ENCODE data around the gene SP4. TPM values are rescaled to one million over a fixed set of nuclear protein-coding genes. Genes with fewer than 3 reads are reported as not detected.
A peak's percentile ranks its signal among the peaks of the same experiment; 100 is the strongest.

The SP4 gene
- total and polyA plus RNA-seq, 2 experiments from 2014 or later: 11.9 to 41.6 TPM

GRCh38 chr7:21476429-21476828 lies 48.5 kb downstream of the SP4 start (continued):
- TF ChIP-seq CTCF (conservative IDR thresholded peaks at IDR 0.05; ENCODE audit: low read depth in 2 of 2) (no peak), EZH2phosphoT487 (IDR thresholded peaks at IDR 0.05; ENCODE audit: unreplicated experiment) (no peak), CREB1 (CRISPR knock-in tag; IDR thresholded peaks at IDR 0.05; ENCODE audit: low read depth) (no peak), NANOG (IDR thresholded peaks at IDR 0.05; ENCODE audit: borderline replicate concordance) (no peak)

GRCh38 chr7:21480693-21481403 lies 53.0 kb downstream of the SP4 start:
- peak overlapping the region; percentile 1; the same call in 1 of the 2 replicates for H3K4me3 ChIP-seq
- Mint-ChIP-seq H3K9me3 (no peaks in the 10 kb centered on the region), H3K4me3 (peak overlapping the region; percentile 40), H3K27me3 (ENCODE audit: insufficient read depth, low read depth, poor library complexity) (no peaks in the 10 kb centered on the region), H3K36me3 (ENCODE audit: low read depth) (peaks cover 26% of the 10 kb centered on the region; the same call in 2 of the 3 replicates), H3K27ac (peak overlapping the region; percentile 74), H3K4me1 (peaks cover 44% of the 10 kb centered on the region)
- H3K9me2 ChIP-seq (ENCODE audit: insufficient read depth): no peaks in the 10 kb centered on the region
- no peaks in the 10 kb centered on the region for H3K27me3 ChIP-seq (ENCODE audit: insufficient read depth)
- DNase-seq (ENCODE audit: low spot score) (peak; percentile 64), ATAC-seq (peak; percentile 84)
- no peaks in the 10 kb centered on the region for H4K20me1 ChIP-seq (replicated peaks; ENCODE audit: insufficient read depth)
- no peaks in the 10 kb centered on the region for H3F3A ChIP-seq (replicated peaks; ENCODE audit: low read depth)
- H2AFZ ChIP-seq: no peak overlapping the region
- peak overlapping the region; percentile 18 for H3K27ac ChIP-seq (ENCODE audit: low read depth)
- H3K4me1 ChIP-seq (ENCODE audit: insufficient read depth): peaks cover 44% of the 10 kb centered on the region
- peaks cover 24% of the 10 kb centered on the region for H3K79me2 ChIP-seq (replicated peaks; ENCODE audit: insufficient read depth)
- peaks cover 3% of the 10 kb centered on the region; the same call in 1 of the 2 replicates for H3K36me3 ChIP-seq (ENCODE audit: insufficient read depth)
- peak overlapping the region; percentile 17 for H3K4me2 ChIP-seq
- no peak for TF ChIP-seq CREB1 (CRISPR knock-in tag; IDR thresholded peaks at IDR 0.05; ENCODE audit: low read depth)
- TF ChIP-seq JUNB (IDR thresholded peaks at IDR 0.05; ENCODE audit: unreplicated experiment): no peak
- no peak for TF ChIP-seq EZH2 (IDR thresholded peaks at IDR 0.05; ENCODE audit: low read depth, unreplicated experiment)
- TF ChIP-seq CTCF (conservative IDR thresholded peaks at IDR 0.05; ENCODE audit: low read depth in 2 of 2): no peak
- TF ChIP-seq POLR2AphosphoS5 (IDR thresholded peaks at IDR 0.05; ENCODE audit: low read depth): no peak
- TF ChIP-seq ZNF114 (CRISPR knock-in tag; IDR thresholded peaks at IDR 0.05): no peak
- TF ChIP-seq, protein P1, sequence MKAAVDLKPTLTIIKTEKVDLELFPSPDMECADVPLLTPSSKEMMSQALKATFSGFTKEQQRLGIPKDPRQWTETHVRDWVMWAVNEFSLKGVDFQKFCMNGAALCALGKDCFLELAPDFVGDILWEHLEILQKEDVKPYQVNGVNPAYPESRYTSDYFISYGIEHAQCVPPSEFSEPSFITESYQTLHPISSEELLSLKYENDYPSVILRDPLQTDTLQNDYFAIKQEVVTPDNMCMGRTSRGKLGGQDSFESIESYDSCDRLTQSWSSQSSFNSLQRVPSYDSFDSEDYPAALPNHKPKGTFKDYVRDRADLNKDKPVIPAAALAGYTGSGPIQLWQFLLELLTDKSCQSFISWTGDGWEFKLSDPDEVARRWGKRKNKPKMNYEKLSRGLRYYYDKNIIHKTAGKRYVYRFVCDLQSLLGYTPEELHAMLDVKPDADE (IDR thresholded peaks at IDR 0.05): no peak
- TF ChIP-seq ZNF331 (CRISPR knock-in tag; IDR thresholded peaks at IDR 0.05; ENCODE audit: low read depth): no peak
- TF ChIP-seq, protein P2, sequence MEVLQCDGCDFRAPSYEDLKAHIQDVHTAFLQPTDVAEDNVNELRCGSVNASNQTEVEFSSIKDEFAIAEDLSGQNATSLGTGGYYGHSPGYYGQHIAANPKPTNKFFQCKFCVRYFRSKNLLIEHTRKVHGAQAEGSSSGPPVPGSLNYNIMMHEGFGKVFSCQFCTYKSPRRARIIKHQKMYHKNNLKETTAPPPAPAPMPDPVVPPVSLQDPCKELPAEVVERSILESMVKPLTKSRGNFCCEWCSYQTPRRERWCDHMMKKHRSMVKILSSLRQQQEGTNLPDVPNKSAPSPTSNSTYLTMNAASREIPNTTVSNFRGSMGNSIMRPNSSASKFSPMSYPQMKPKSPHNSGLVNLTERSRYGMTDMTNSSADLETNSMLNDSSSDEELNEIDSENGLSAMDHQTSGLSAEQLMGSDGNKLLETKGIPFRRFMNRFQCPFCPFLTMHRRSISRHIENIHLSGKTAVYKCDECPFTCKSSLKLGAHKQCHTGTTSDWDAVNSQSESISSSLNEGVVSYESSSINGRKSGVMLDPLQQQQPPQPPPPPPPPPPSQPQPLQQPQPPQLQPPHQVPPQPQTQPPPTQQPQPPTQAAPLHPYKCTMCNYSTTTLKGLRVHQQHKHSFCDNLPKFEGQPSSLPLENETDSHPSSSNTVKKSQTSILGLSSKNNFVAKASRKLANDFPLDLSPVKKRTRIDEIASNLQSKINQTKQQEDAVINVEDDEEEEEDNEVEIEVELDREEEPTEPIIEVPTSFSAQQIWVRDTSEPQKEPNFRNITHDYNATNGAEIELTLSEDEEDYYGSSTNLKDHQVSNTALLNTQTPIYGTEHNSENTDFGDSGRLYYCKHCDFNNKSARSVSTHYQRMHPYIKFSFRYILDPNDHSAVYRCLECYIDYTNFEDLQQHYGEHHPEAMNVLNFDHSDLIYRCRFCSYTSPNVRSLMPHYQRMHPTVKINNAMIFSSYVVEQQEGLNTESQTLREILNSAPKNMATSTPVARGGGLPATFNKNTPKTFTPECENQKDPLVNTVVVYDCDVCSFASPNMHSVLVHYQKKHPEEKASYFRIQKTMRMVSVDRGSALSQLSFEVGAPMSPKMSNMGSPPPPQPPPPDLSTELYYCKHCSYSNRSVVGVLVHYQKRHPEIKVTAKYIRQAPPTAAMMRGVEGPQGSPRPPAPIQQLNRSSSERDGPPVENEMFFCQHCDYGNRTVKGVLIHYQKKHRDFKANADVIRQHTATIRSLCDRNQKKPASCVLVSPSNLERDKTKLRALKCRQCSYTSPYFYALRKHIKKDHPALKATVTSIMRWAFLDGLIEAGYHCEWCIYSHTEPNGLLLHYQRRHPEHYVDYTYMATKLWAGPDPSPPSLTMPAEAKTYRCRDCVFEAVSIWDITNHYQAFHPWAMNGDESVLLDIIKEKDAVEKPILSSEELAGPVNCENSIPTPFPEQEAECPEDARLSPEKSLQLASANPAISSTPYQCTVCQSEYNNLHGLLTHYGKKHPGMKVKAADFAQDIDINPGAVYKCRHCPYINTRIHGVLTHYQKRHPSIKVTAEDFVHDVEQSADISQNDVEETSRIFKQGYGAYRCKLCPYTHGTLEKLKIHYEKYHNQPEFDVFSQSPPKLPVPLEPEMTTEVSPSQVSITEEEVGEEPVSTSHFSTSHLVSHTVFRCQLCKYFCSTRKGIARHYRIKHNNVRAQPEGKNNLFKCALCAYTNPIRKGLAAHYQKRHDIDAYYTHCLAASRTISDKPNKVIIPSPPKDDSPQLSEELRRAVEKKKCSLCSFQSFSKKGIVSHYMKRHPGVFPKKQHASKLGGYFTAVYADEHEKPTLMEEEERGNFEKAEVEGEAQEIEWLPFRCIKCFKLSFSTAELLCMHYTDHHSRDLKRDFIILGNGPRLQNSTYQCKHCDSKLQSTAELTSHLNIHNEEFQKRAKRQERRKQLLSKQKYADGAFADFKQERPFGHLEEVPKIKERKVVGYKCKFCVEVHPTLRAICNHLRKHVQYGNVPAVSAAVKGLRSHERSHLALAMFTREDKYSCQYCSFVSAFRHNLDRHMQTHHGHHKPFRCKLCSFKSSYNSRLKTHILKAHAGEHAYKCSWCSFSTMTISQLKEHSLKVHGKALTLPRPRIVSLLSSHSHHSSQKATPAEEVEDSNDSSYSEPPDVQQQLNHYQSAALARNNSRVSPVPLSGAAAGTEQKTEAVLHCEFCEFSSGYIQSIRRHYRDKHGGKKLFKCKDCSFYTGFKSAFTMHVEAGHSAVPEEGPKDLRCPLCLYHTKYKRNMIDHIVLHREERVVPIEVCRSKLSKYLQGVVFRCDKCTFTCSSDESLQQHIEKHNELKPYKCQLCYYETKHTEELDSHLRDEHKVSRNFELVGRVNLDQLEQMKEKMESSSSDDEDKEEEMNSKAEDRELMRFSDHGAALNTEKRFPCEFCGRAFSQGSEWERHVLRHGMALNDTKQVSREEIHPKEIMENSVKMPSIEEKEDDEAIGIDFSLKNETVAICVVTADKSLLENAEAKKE (CRISPR knock-in tag; IDR thresholded peaks at IDR 0.05): peak; percentile 89
